HepG2 (cell line): ENCODE results near the gene SRP68. TPM values are rescaled to one million over a fixed set of nuclear protein-coding genes. Genes with fewer than 3 reads are reported as not detected.

Source experiments
- TOE1 ChIP-seq: sonication (generic); formaldehyde crosslinking; IDR thresholded peaks from 2 replicates; pipeline ENCODE4 v1.4.0; 2020; ENCODE audit warnings: mild to moderate bottlenecking, missing genetic modification reagents
- ZNF747 ChIP-seq: sonication (generic); formaldehyde crosslinking; IDR thresholded peaks from 2 replicates; pipeline ENCODE4 v1.8.1; 2023; ENCODE audit warnings: missing genetic modification reagents, mild to moderate bottlenecking, borderline replicate concordance
- polyA plus RNA-seq, 8 experiments: library from polyadenylated mRNA; depleted of rRNA in 3 of 8; stranded (reverse) in 7 of 8; unstranded in 1 of 8; fragments of >200 nt; fragmentation: Illumina TruSeq in 4 of 8; extraction: Trizol in 4 of 8; gene quantifications; 2 replicates each; pipeline versions ENCODE4 v1.2.1 to v1.2.3, GENCODE V29; 2011 to 2016; ENCODE audit warnings: low read depth in 4 of 8, missing spikeins in 1 of 8, mixed read lengths in 1 of 8; ENCODE audit not compliant: insufficient read depth in 1 of 8
- total RNA-seq, 5 experiments: library from RNA; depleted of rRNA; stranded (reverse); fragments of >200 nt; fragmentation: Illumina TruSeq; extraction: Trizol; gene quantifications; 2 replicates each; pipeline ENCODE4 v1.2.3, GENCODE V29; 2016; ENCODE audit warnings: low read depth in 1 of 5
- TF ChIP-seq, protein P1 (sequence below), 2 experiments: fragments of 450-650 bp in 1 of 2; sonication (generic) in 1 of 2; formaldehyde crosslinking in 1 of 2; IDR thresholded peaks; 2 replicates each; pipeline versions ENCODE4 v1.6.1 to v1.8.0; 2016 to 2022; ENCODE audit warnings: antibody characterized with exemption in 1 of 2, mild to moderate bottlenecking in 1 of 2, missing genetic modification reagents in 1 of 2
- TF ChIP-seq, protein P2 (sequence below): sonication (generic); formaldehyde crosslinking; IDR thresholded peaks from 2 replicates; pipeline ENCODE4 v1.4.0; 2020; ENCODE audit warnings: missing genetic modification reagents, borderline replicate concordance
- TF ChIP-seq, protein P3 (sequence below), 2 experiments: sonication (generic) in 1 of 2; formaldehyde crosslinking in 1 of 2; IDR thresholded peaks; 2 replicates each; pipeline versions ENCODE4 v1.4.0 to v1.6.1; 2018 to 2020; ENCODE audit warnings: missing genetic modification reagents in 2 of 2, borderline replicate concordance in 1 of 2, low read depth in 1 of 2, mild to moderate bottlenecking in 1 of 2, missing biosample characterization in 1 of 2

SRP68 gene
- total and polyA plus RNA-seq, 2 of the 13 experiments (the other 11 are each of a cell fraction or from before 2014, with no cell fraction given), result 39.8 to 74.3 TPM

DNA sequence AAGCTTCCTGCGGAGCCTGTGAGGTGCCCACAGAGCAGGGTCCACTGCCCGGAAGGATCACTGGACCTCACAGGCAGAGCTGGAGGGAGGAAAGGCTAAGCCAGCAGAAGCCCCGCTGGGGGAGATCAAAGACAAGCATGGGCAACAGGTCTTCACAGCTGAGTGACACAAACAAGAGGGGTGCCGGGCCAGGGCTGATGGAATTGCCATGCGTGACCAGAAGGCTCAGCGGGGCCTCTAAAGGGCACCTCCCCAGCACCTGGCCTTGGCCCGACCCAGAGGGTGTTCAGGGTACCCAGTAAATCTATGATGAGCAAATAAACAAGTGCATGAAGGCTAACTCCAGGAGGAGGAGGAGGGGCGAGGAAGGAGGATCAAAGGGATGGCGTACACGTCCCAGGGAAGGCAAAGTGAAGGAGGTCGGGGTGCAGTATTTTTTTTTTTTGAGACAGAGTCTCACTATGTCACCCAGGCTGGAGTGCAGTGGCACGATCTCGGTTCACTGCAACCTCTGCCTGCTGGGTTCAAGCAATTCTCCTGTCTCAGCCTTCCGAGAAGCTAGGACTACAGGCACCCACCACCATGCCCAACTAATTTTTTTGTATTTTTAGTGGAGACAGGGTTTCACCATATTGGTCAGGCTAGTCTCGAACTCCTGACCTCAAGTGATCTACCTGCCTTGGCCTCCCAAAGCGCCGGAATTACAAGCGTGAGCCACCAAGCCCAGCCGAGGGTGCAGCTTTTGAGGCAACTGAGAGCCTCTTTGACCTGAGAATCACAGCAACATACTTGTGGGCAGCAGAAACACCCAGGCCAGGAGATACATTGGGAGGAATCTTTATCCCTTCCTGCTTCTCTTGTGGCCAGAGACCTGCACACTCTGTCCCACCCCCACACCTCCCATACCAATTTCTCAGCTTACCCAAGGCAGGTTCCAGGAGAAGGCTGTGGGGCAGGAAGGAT, 47.4 kb upstream of the SRP68 start (continued):
- TF ChIP-seq, protein P1, sequence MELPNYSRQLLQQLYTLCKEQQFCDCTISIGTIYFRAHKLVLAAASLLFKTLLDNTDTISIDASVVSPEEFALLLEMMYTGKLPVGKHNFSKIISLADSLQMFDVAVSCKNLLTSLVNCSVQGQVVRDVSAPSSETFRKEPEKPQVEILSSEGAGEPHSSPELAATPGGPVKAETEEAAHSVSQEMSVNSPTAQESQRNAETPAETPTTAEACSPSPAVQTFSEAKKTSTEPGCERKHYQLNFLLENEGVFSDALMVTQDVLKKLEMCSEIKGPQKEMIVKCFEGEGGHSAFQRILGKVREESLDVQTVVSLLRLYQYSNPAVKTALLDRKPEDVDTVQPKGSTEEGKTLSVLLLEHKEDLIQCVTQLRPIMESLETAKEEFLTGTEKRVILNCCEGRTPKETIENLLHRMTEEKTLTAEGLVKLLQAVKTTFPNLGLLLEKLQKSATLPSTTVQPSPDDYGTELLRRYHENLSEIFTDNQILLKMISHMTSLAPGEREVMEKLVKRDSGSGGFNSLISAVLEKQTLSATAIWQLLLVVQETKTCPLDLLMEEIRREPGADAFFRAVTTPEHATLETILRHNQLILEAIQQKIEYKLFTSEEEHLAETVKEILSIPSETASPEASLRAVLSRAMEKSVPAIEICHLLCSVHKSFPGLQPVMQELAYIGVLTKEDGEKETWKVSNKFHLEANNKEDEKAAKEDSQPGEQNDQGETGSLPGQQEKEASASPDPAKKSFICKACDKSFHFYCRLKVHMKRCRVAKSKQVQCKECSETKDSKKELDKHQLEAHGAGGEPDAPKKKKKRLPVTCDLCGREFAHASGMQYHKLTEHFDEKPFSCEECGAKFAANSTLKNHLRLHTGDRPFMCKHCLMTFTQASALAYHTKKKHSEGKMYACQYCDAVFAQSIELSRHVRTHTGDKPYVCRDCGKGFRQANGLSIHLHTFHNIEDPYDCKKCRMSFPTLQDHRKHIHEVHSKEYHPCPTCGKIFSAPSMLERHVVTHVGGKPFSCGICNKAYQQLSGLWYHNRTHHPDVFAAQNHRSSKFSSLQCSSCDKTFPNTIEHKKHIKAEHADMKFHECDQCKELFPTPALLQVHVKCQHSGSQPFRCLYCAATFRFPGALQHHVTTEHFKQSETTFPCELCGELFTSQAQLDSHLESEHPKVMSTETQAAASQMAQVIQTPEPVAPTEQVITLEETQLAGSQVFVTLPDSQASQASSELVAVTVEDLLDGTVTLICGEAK (IDR thresholded peaks at IDR 0.05), result no peak
- TF ChIP-seq, protein P1 (CRISPR knock-in tag; IDR thresholded peaks at IDR 0.05), result 0 out of 2 replicates have a peak, but pooled peaks have one; percentile 27
- TF ChIP-seq, protein P2, sequence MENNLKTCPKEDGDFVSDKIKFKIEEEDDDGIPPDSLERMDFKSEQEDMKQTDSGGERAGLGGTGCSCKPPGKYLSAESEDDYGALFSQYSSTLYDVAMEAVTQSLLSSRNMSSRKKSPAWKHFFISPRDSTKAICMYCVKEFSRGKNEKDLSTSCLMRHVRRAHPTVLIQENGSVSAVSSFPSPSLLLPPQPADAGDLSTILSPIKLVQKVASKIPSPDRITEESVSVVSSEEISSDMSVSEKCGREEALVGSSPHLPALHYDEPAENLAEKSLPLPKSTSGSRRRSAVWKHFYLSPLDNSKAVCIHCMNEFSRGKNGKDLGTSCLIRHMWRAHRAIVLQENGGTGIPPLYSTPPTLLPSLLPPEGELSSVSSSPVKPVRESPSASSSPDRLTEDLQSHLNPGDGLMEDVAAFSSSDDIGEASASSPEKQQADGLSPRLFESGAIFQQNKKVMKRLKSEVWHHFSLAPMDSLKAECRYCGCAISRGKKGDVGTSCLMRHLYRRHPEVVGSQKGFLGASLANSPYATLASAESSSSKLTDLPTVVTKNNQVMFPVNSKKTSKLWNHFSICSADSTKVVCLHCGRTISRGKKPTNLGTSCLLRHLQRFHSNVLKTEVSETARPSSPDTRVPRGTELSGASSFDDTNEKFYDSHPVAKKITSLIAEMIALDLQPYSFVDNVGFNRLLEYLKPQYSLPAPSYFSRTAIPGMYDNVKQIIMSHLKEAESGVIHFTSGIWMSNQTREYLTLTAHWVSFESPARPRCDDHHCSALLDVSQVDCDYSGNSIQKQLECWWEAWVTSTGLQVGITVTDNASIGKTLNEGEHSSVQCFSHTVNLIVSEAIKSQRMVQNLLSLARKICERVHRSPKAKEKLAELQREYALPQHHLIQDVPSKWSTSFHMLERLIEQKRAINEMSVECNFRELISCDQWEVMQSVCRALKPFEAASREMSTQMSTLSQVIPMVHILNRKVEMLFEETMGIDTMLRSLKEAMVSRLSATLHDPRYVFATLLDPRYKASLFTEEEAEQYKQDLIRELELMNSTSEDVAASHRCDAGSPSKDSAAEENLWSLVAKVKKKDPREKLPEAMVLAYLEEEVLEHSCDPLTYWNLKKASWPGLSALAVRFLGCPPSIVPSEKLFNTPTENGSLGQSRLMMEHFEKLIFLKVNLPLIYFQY (CRISPR knock-in tag), result peak; percentile 69
- TF ChIP-seq TOE1 (CRISPR knock-in tag), result no peak
- TF ChIP-seq ZNF747, result peak; percentile 89; the same call in 1 of the 2 replicates
- TF ChIP-seq, protein P3, sequence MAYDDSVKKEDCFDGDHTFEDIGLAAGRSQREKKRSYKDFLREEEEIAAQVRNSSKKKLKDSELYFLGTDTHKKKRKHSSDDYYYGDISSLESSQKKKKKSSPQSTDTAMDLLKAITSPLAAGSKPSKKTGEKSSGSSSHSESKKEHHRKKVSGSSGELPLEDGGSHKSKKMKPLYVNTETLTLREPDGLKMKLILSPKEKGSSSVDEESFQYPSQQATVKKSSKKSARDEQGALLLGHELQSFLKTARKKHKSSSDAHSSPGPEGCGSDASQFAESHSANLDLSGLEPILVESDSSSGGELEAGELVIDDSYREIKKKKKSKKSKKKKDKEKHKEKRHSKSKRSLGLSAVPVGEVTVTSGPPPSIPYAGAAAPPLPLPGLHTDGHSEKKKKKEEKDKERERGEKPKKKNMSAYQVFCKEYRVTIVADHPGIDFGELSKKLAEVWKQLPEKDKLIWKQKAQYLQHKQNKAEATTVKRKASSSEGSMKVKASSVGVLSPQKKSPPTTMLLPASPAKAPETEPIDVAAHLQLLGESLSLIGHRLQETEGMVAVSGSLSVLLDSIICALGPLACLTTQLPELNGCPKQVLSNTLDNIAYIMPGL (CRISPR knock-in tag; IDR thresholded peaks at IDR 0.05; ENCODE audit: borderline replicate concordance in 1 of 2, low read depth in 1 of 2), result peak; percentile 20 to 60; a peak in 2 of 4 replicates
